T-cell (primary cell): ENCODE results near the gene ZBTB25. TPM values are rescaled to one million over a fixed set of nuclear protein-coding genes. Genes with fewer than 3 reads are reported as not detected.

ENCODE experiments used
- ATAC-seq, 4 experiments: fragments of 200-7000 bp in 3 of 4; fragments of 150-1000 bp in 1 of 4; cut with Tn5 transposase; replicated peaks in 1 of 4; 1 replicate in 3 of 4; 2 replicates in 1 of 4; pipeline ENCODE4 v1.10.0; 2021; ENCODE audit warnings: moderate library complexity in 3 of 4, mild to moderate bottlenecking in 2 of 4, moderate number of reproducible peaks in 1 of 4
- CTCF ChIA-PET, 2 donors: fragments of 300-600 bp; sonication (Branson Sonifier 250); formaldehyde crosslinking; loops; one replicate each; lab custom pipeline; 2022; ENCODE audit warnings: antibody characterized with exemption in 2 of 2; lab: Charles Lee
- POLR2A ChIA-PET, 2 donors: fragments of 300-600 bp; sonication (Branson Sonifier 250); formaldehyde crosslinking; loops; one replicate each; lab custom pipeline; 2022; ENCODE audit warnings: antibody characterized with exemption in 2 of 2; lab: Charles Lee
- DNase-seq, 35 experiments: peaks; one replicate each; pipeline versions ENCODE4 v3.0.0 to v3.0.0-alpha.2; 2013 to 2023
- H3K27ac ChIP-seq: one replicate; pipeline ENCODE4 v1.5.1; 2013; ENCODE audit warnings: low read length
- H3K27me3 ChIP-seq, 2 experiments: replicated peaks in 1 of 2; 1 replicate in 1 of 2; 2 replicates in 1 of 2; pipeline versions ENCODE4 v1.6.1 to v1.7.0; 2013; ENCODE audit warnings: low read length in 1 of 2, mixed read lengths in 1 of 2; ENCODE audit not compliant: control insufficient read depth in 2 of 2, insufficient read depth in 2 of 2; ENCODE audit errors: extremely low read depth in 1 of 2
- H3K36me3 ChIP-seq, 2 donors: 1 replicate in 1 of 2; 2 replicates in 1 of 2; pipeline versions ENCODE4 v1.6.1 to v1.7.0; 2013; ENCODE audit warnings: low read length in 1 of 2; ENCODE audit not compliant: control insufficient read depth in 2 of 2, insufficient read depth in 1 of 2; ENCODE audit errors: extremely low read depth in 1 of 2
- H3K4me1 ChIP-seq, 2 experiments: 1 replicate in 1 of 2; 2 replicates in 1 of 2; pipeline versions ENCODE4 v1.6.1 to v1.7.0; 2013; ENCODE audit warnings: low read length in 2 of 2, mixed read lengths in 1 of 2; ENCODE audit not compliant: insufficient read depth in 2 of 2, control insufficient read depth in 1 of 2; ENCODE audit errors: extremely low read depth in 1 of 2
- H3K4me3 ChIP-seq, 2 donors: 1 replicate in 1 of 2; 2 replicates in 1 of 2; pipeline versions ENCODE4 v1.5.1 to v1.7.0; 2013; ENCODE audit warnings: mild to moderate bottlenecking in 2 of 2, low read length in 1 of 2, moderate library complexity in 1 of 2; ENCODE audit not compliant: control insufficient read depth in 1 of 2; ENCODE audit errors: extremely low read depth in 1 of 2
- H3K9me3 ChIP-seq: 2 replicates; pipeline ENCODE4 v1.7.0; 2013
- H3K27ac Mint-ChIP-seq, 2 donors: one replicate each; pipeline ENCODE4 v1.8.0; 2020 to 2021; ENCODE audit warnings: mild to moderate bottlenecking in 2 of 2, mixed read lengths in 2 of 2
- H3K27me3 Mint-ChIP-seq, 2 donors: one replicate each; pipeline ENCODE4 v1.8.0; 2021 to 2022; ENCODE audit warnings: mixed read lengths in 2 of 2
- H3K36me3 Mint-ChIP-seq: one replicate; pipeline ENCODE4 v1.8.0; 2021; ENCODE audit warnings: mixed read lengths
- H3K4me1 Mint-ChIP-seq, 3 donors: one replicate each; pipeline ENCODE4 v1.8.0; 2020 to 2022; ENCODE audit warnings: mixed read lengths in 3 of 3, mild to moderate bottlenecking in 1 of 3
- H3K4me3 Mint-ChIP-seq, 3 donors: one replicate each; pipeline ENCODE4 v1.8.0; 2020 to 2022; ENCODE audit warnings: mild to moderate bottlenecking in 3 of 3, mixed read lengths in 3 of 3, moderate library complexity in 3 of 3
- H3K9me3 Mint-ChIP-seq, 3 donors: one replicate each; pipeline ENCODE4 v1.8.0; 2020 to 2022; ENCODE audit warnings: mixed read lengths in 3 of 3
- WGBS: methylation state at CpG from one replicate; pipeline ENCODE4 v1.1.5; 2013; ENCODE audit warnings: missing lambda C conversion rate; ENCODE audit not compliant: insufficient coverage; 5-methylcytosine and 5-hydroxymethylcytosine counted together
- total RNA-seq, 35 experiments: library from RNA in 6 of 35; stranded (reverse) in 6 of 35; fragments of 120-200 nt in 1 of 35; gene quantifications; one replicate each; pipeline versions ENCODE4 v1.2.1 to v1.2.4 and lab custom pipeline; 2013 to 2026

The ZBTB25 gene
- total RNA-seq, 5 donors from 2014 or later (not counting 1 experiment from before 2014, with no cell fraction given) = 48.0 to 71.9 (median 51.2) TPM

DNA sequence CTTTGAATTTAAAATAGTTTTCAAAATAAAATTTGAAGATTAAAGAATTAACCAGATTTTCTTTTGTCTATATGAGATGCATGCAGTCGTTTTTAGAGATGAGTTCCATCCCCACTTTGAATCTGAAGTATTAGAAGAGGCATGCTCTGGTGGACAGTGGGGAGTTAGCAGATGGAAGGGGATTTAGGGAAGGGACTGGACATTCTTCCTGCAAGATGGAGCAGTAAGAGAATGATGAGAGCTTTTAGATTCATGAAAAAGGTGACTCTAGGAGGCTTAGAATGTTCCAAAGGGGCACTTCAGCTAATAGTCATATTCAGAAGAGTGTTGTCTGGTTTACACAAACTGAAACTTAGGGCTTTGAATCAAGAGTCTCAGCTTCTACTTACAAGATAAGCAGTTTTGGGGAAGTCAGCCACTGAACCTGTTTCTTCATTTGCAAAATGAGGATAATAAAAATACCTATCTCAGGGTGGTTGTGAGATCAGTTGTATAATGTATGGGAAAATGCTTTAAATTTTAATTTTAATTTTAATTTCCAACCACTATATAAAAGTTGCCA, 4.7 kb upstream of the ZBTB25 start:
- Mint-ChIP-seq H3K9me3 (no peaks in the 10 kb centered on the region), H3K27ac (peak overlapping the region; percentile 71 to 94), H3K27me3 (no peaks in the 10 kb centered on the region), H3K4me1 (peaks cover 71 to 86% (median 77%) of the 10 kb centered on the region in 3 donors), H3K4me3 (peak overlapping the region; percentile 17 to 92 (median 91)), H3K36me3 (peaks cover 6% of the 10 kb centered on the region)
- ATAC-seq (no peak), DNase-seq (no peak)
- Histone ChIP-seq H3K27me3 (no peaks in the 10 kb centered on the region), H3K9me3 (no peaks in the 10 kb centered on the region), H3K27ac (peak overlapping the region; percentile 100), H3K4me3 (no peak overlapping the region), H3K36me3 (no peaks in the 10 kb centered on the region), H3K4me1 (peaks cover 43 to 54% of the 10 kb centered on the region in 2 experiments)
- CTCF ChIA-PET = interaction anchor here (0.7 to 1.4 kb wide), 5 partner anchors 10 to 931 kb away, joined by 3 to 4 read pairs (median 3); no protein-coding TSS in a partner anchor
- POLR2A ChIA-PET = interaction anchor here (0.6 to 1.2 kb wide), 2 partner anchors 13 to 45 kb away, joined by 3 to 4 read pairs; no protein-coding TSS in a partner anchor
- no CpG with 5 or more reads among the region's 1 CpG for WGBS

GRCh38 chr14:64507376-64508156, 3.9 kb upstream of the ZBTB25 start:
- Histone ChIP-seq H3K4me3 (peak overlapping the region in 1 of 2 donors; percentile 32), H3K4me1 (peaks cover 43 to 55% of the 10 kb centered on the region in 2 experiments), H3K27ac (peak overlapping the region; percentile 100), H3K27me3 (no peaks in the 10 kb centered on the region), H3K36me3 (no peaks in the 10 kb centered on the region), H3K9me3 (no peaks in the 10 kb centered on the region)
- H3K9me3 Mint-ChIP-seq = no peaks in the 10 kb centered on the region
- peak overlapping the region; percentile 90 to 94 for H3K27ac Mint-ChIP-seq
- POLR2A ChIA-PET = no interaction called here
- peak in 2 of 35 experiments; percentile 27 to 34 for DNase-seq
- peaks cover 66 to 85% (median 71%) of the 10 kb centered on the region in 3 donors for H3K4me1 Mint-ChIP-seq
- no peak for ATAC-seq
- H3K36me3 Mint-ChIP-seq = peaks cover 6% of the 10 kb centered on the region
- no peaks in the 10 kb centered on the region for H3K27me3 Mint-ChIP-seq
- 41% methylated on average over 2 of the region's 4 CpGs for WGBS
- peak overlapping the region; percentile 90 to 92 (median 91) for H3K4me3 Mint-ChIP-seq
- CTCF ChIA-PET = interaction anchor here in 1 of 2 donors (0.8 to 1.0 kb wide), 2 partner anchors 9 to 11 kb away, joined by 3 to 4 read pairs; no protein-coding TSS in a partner anchor

DNA sequence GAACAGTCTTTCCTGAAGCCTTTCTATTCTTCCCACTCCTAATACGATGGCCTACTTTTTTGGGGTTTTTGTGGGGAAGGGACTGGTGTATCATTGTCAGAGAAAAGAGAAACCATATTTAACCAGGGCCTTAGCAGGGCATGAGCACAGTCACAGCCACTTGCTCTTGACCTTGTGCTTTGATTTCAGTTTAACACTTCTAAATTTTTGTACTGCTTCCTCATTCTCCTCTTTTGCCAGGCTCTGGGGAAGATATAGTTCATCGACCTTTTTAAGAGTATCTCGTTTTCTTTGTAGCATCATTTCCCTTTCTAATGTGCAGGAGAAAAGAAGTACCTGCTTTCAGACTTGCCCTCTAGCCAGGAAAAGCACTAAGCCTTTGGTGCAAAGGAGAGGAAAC, 3.1 kb upstream of the ZBTB25 start:
- peaks cover 11% of the 10 kb centered on the region for H3K36me3 Mint-ChIP-seq
- POLR2A ChIA-PET = no interaction called here
- CTCF ChIA-PET = no interaction called here

DNA sequence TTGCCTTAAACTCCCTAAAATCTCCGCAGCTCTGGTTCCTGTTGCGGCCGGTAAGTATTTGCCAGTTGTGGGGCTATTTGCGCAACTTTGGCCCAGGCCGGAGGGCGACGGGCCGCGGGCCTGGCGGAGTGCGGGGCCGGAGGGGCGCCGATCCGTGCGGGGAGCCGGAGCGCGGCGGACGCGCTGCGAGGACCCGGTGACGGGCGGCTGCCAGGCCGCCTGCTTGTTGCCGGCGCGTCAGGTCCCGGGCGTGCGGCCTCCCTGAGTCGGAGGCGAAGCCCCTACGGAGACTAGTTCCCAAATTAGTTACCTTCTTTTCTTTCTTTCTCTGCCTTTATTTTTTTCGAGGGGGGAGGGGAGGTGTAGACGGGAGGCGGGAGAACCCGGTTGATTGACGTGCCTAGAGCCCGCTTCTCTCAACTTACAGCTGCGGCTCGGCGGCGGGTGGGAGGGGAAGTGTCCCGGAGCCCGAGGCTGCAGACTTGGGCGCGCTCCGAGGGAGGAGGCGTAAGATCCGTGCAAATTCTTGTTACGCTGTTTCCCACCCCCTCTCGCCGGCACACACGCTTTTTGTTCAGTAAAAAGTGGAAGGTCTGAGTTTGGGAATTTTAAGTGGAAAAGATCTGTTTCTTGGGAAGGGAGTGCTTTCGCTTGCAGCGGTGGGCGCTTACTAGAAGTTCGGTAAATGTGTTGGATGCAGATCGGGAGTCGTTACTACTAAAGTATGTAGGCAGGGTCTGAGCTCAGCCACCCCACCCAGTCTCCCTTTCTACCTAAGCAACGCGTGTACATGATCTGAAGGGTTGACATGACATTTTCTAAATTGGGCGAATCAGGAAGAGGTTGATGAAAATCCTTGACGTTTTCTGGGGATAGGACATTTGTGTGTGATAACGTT, 1.5 kb upstream of the ZBTB25 start:
- peak overlapping the region; percentile 91 to 95 (median 92) for H3K4me3 Mint-ChIP-seq
- ATAC-seq = peak; percentile 33 to 44 (median 38)
- H3K9me3 ChIP-seq = no peaks in the 10 kb centered on the region
- ChIA-PET CTCF (no interaction called here), POLR2A (interaction anchor here (0.6 kb wide), 7 partner anchors 26 to 602 kb away, joined by 3 to 7 read pairs (median 5); no protein-coding TSS in a partner anchor)
- peaks cover 60 to 79% (median 72%) of the 10 kb centered on the region in 3 donors for H3K4me1 Mint-ChIP-seq
- H3K27me3 ChIP-seq = no peaks in the 10 kb centered on the region
- H3K36me3 ChIP-seq = no peaks in the 10 kb centered on the region
- peak overlapping the region; percentile 89 to 93 for H3K4me3 ChIP-seq
- peak overlapping the region; percentile 100 for H3K27ac ChIP-seq
- no peaks in the 10 kb centered on the region for H3K9me3 Mint-ChIP-seq
- H3K27ac Mint-ChIP-seq = peak overlapping the region; percentile 99
- peak; percentile 68 to 90 (median 83) for DNase-seq
- no peaks in the 10 kb centered on the region for H3K27me3 Mint-ChIP-seq
- H3K4me1 ChIP-seq = peaks cover 40 to 58% of the 10 kb centered on the region in 2 experiments
- WGBS = under 1% methylated on average over 35 of the region's 68 CpGs
- peaks cover 5% of the 10 kb centered on the region for H3K36me3 Mint-ChIP-seq

More for the DNA sequence above, 3.1 kb upstream of the ZBTB25 start:
- DNase-seq (peak in 1 of 35 experiments; percentile 38), ATAC-seq (no peak)
- no peaks in the 10 kb centered on the region for H3K9me3 Mint-ChIP-seq
- Histone ChIP-seq H3K27me3 (no peaks in the 10 kb centered on the region), H3K27ac (peak overlapping the region; percentile 100), H3K9me3 (no peaks in the 10 kb centered on the region), H3K4me3 (peak overlapping the region; percentile 29 to 93), H3K4me1 (peaks cover 47 to 61% of the 10 kb centered on the region in 2 experiments), H3K36me3 (no peaks in the 10 kb centered on the region)
- H3K4me3 Mint-ChIP-seq = peak overlapping the region; percentile 90 to 92 (median 91)
- H3K27me3 Mint-ChIP-seq = no peaks in the 10 kb centered on the region
- peak overlapping the region; percentile 90 to 94 for H3K27ac Mint-ChIP-seq
- peaks cover 64 to 85% (median 72%) of the 10 kb centered on the region in 3 donors for H3K4me1 Mint-ChIP-seq
- no CpG with 5 or more reads among the region's 3 CpGs for WGBS

- Mint-ChIP-seq H3K4me1 (peaks cover 60 to 79% (median 72%) of the 10 kb centered on the region in 3 donors), H3K4me3 (peak within 1 kb of the TSS; percentile 91 to 95 (median 92)), H3K36me3 (peaks cover 10% of the 10 kb centered on the region), H3K27me3 (no peaks in the 10 kb centered on the region), H3K9me3 (no peaks in the 10 kb centered on the region), H3K27ac (peak within 1 kb of the TSS; percentile 99)
- Histone ChIP-seq H3K27me3 (no peaks in the 10 kb centered on the region), H3K36me3 (no peaks in the 10 kb centered on the region), H3K9me3 (no peaks in the 10 kb centered on the region), H3K4me3 (peak within 1 kb of the TSS; percentile 89 to 93), H3K27ac (peak within 1 kb of the TSS; percentile 100), H3K4me1 (peaks cover 44 to 56% of the 10 kb centered on the region in 2 experiments)
- under 1% methylated on average over 62 of the region's 63 CpGs for WGBS
- ATAC-seq (peak; percentile 47 to 63 (median 61)), DNase-seq (peak; percentile 72 to 92 (median 87))
- ChIA-PET CTCF (interaction anchor here (0.6 to 0.7 kb wide), 3 partner anchors 9 to 265 kb away, joined by 3 to 4 read pairs (median 4); no protein-coding TSS in a partner anchor), POLR2A (interaction anchor here (0.6 to 1.9 kb wide), 6 partner anchors 11 to 961 kb away, joined by 3 to 13 read pairs (median 6); no protein-coding TSS in a partner anchor)
Observed at GRCh38 chr14:64504310-64504896, 765 bp upstream of the ZBTB25 start, which contains the start of gene ZBTB1. TSS of gene ZBTB1 (plus strand) at chr14:64504770. CDS start at chr14:64521505, 16,735 bp downstream.
